ENCODE data around the gene PSD. TPM values are rescaled to one million over a fixed set of nuclear protein-coding genes. Genes with fewer than 3 reads are reported as not detected.

PSD gene
- total RNA-seq, 1 experiment from 2014 or later: 3.4 TPM

DNA sequence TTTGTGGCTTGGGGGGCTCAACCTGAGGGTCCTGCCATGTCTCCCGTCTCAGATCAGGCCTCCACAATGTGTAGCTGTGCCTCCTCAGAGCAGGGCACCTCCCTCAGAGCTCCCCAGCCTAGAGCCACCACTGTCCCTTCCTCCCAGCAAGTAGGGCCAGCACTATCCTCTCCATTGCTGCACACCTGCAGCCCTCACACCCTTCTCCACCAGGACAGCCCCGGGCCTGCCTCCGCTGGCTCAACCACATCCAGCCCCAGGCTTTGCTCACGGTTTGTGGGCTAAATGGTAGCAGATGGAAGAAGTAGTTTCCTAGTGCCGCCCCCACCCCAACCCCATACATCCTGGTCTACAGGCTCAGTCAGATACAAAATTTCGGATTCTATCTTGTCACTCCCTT lies 13.0 kb downstream of the PSD start:
- Histone ChIP-seq H2BK12ac (ENCODE audit: insufficient read length, low read depth, low read length) (no peak overlapping the region), H3K4me1 (ENCODE audit: insufficient read depth, low read length) (no peaks in the 10 kb centered on the region), H2BK15ac (ENCODE audit: low read depth, low read length) (no peak overlapping the region), H4K20me1 (ENCODE audit: control insufficient read depth, insufficient read depth, insufficient read length) (peaks cover 2% of the 10 kb centered on the region), H3K27ac (ENCODE audit: insufficient read length, low read depth, low read length) (no peak overlapping the region), H4K8ac (replicated peaks; ENCODE audit: insufficient read length, low read depth, low read length) (no peak overlapping the region), H3K56ac (ENCODE audit: insufficient read length, low read depth, low read length) (no peak overlapping the region), H3K23me2 (ENCODE audit: insufficient read length, low read depth, low read length, poor library complexity, severe bottlenecking) (peaks cover 3% of the 10 kb centered on the region), H4K5ac (ENCODE audit: insufficient read length, low read depth, low read length) (no peak overlapping the region), H3T11ph (ENCODE audit: low read length) (no peak overlapping the region), H3K14ac (ENCODE audit: insufficient read depth, low read length) (no peak overlapping the region), H3K23ac (ENCODE audit: insufficient read length, low read depth, low read length) (no peak overlapping the region), H3K79me1 (ENCODE audit: insufficient read depth, low read depth, low read length, poor library complexity, severe bottlenecking) (no peaks in the 10 kb centered on the region), H3K79me2 (ENCODE audit: insufficient read depth, low read length) (no peaks in the 10 kb centered on the region), H2BK20ac (ENCODE audit: low read depth, low read length, poor library complexity, severe bottlenecking) (no peak overlapping the region), H4K91ac (ENCODE audit: insufficient read length, low read depth, low read length) (no peak overlapping the region), H3K4me2 (ENCODE audit: insufficient read depth, insufficient read length, low read length) (no peak overlapping the region), H2BK5ac (ENCODE audit: insufficient read length, low read length) (no peak overlapping the region), H3K9ac (ENCODE audit: extremely low read depth, insufficient read length, low read length) (no peak overlapping the region), H2AK5ac (ENCODE audit: insufficient read length, low read length) (no peak overlapping the region), H3K4ac (ENCODE audit: low read depth, low read length) (no peak overlapping the region), H2BK120ac (ENCODE audit: low read depth, low read length, poor library complexity, severe bottlenecking) (no peak overlapping the region), H3K9me3 (ENCODE audit: control insufficient read depth, low read depth, low read length) (no peaks in the 10 kb centered on the region), H2AFZ (ENCODE audit: low read length) (no peak overlapping the region), H3K18ac (ENCODE audit: insufficient read length, low read depth, low read length) (no peak overlapping the region), H3K27me3 (ENCODE audit: insufficient read depth, low read length) (peaks cover 23% of the 10 kb centered on the region; the same call in 1 of the 2 replicates)
- peaks cover 58% of the 10 kb centered on the region for H3K27me3 Mint-ChIP-seq (ENCODE audit: low read depth)
- no CpG with 5 or more reads among the region's 6 CpGs for WGBS (ENCODE audit: extremely low coverage, insufficient read length, low lambda C conversion rate)
- H3K9me3 Mint-ChIP-seq: peaks cover 0 to 4% of the 10 kb centered on the region in 2 experiments; a peak in 1 of 5 replicates
- TF ChIP-seq, protein P1, sequence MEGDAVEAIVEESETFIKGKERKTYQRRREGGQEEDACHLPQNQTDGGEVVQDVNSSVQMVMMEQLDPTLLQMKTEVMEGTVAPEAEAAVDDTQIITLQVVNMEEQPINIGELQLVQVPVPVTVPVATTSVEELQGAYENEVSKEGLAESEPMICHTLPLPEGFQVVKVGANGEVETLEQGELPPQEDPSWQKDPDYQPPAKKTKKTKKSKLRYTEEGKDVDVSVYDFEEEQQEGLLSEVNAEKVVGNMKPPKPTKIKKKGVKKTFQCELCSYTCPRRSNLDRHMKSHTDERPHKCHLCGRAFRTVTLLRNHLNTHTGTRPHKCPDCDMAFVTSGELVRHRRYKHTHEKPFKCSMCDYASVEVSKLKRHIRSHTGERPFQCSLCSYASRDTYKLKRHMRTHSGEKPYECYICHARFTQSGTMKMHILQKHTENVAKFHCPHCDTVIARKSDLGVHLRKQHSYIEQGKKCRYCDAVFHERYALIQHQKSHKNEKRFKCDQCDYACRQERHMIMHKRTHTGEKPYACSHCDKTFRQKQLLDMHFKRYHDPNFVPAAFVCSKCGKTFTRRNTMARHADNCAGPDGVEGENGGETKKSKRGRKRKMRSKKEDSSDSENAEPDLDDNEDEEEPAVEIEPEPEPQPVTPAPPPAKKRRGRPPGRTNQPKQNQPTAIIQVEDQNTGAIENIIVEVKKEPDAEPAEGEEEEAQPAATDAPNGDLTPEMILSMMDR (conservative IDR thresholded peaks at IDR 0.05): no peak
- no peak for DNase-seq
- H3K4me1 Mint-ChIP-seq: peaks cover 12 to 14% of the 10 kb centered on the region in 2 experiments
- no peak overlapping the region for H3K4me3 Mint-ChIP-seq
- H3K36me3 Mint-ChIP-seq (ENCODE audit: insufficient read depth in 1 of 3, low read depth in 3 of 3): peaks cover 3 to 12% (median 4%) of the 10 kb centered on the region in 3 experiments; a peak in 5 of 7 replicates
- 0 out of 7 replicates have a peak overlapping the region, but pooled peaks of 1 of the 3 experiments have one; percentile 27 for H3K27ac Mint-ChIP-seq

Measured in H9 (cell line).